GM12875 (cell line): ENCODE results near the gene KRT84.

ENCODE experiments used
- H3K4me3 ChIP-seq: one replicate; pipeline ENCODE4 v1.5.1; 2011; ENCODE audit warnings: low read depth, low read length, control low read depth
- TF ChIP-seq, protein P1 (sequence below): IDR thresholded peaks from 2 replicates; pipeline ENCODE4 v1.5.1; 2011; ENCODE audit warnings: low read depth, mild to moderate bottlenecking, control low read depth, inconsistent platforms, low read length, moderate library complexity, borderline replicate concordance; ENCODE audit not compliant: insufficient read depth

KRT84 gene

GRCh38 chr12:52382854-52383253, 2.6 kb downstream of the KRT84 start:
- no peak overlapping the region for H3K4me3 ChIP-seq
- TF ChIP-seq, protein P1, sequence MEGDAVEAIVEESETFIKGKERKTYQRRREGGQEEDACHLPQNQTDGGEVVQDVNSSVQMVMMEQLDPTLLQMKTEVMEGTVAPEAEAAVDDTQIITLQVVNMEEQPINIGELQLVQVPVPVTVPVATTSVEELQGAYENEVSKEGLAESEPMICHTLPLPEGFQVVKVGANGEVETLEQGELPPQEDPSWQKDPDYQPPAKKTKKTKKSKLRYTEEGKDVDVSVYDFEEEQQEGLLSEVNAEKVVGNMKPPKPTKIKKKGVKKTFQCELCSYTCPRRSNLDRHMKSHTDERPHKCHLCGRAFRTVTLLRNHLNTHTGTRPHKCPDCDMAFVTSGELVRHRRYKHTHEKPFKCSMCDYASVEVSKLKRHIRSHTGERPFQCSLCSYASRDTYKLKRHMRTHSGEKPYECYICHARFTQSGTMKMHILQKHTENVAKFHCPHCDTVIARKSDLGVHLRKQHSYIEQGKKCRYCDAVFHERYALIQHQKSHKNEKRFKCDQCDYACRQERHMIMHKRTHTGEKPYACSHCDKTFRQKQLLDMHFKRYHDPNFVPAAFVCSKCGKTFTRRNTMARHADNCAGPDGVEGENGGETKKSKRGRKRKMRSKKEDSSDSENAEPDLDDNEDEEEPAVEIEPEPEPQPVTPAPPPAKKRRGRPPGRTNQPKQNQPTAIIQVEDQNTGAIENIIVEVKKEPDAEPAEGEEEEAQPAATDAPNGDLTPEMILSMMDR, result no peak

DNA sequence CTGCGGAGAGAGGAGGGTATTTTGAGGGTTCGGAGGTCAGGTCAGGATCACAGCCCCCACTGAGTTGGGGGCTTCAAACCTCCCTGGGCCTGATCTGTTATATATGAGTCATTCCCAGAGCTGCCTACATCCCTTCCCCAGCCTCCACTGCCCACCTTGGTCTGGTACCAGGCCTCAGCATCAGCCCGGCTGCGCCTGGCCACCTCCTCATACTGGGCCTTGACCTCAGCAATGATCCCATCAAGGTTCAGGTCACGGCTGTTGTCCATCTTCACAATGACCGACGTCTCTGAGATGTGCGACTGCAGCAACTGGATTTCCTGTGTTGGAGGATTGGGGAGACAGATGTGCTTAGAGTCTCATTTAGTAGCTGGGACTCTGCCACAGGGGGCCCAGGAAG, 4.2 kb downstream of the KRT84 start:
- TF ChIP-seq, protein P1, result no peak
- H3K4me3 ChIP-seq, result no peak overlapping the region

GRCh38 chr12:52380271-52380694, 5.2 kb downstream of the KRT84 start:
- TF ChIP-seq, protein P1, result peak; percentile 59
- no peak overlapping the region for H3K4me3 ChIP-seq

- no peak overlapping the region for H3K4me3 ChIP-seq
- TF ChIP-seq, protein P1, result no peak
These were observed 5.9 kb downstream of the KRT84 start for GRCh38 chr12:52379536-52379935.

DNA sequence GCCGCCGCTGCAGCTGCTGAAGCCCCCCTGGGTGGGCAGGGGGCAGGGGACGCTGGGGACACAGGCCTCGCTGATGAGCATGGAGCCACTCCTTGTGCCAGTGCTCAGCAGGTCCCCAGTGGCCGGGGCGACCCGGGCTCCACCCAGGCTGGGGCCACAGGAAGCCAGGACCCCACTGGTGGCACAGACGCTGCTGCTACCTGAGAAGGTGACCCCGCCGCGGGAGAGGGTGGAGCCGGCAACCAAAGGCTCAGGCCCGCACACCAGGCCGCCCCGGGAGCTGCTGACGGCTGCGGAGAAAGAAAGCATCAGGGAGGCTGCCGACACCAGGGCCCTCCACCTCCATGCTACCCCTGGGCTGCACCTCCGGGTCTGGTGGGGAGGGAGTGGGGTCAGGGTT, 7.4 kb downstream of the KRT84 start:
- TF ChIP-seq, protein P1, result no peak
- H3K4me3 ChIP-seq, result no peak overlapping the region

DNA sequence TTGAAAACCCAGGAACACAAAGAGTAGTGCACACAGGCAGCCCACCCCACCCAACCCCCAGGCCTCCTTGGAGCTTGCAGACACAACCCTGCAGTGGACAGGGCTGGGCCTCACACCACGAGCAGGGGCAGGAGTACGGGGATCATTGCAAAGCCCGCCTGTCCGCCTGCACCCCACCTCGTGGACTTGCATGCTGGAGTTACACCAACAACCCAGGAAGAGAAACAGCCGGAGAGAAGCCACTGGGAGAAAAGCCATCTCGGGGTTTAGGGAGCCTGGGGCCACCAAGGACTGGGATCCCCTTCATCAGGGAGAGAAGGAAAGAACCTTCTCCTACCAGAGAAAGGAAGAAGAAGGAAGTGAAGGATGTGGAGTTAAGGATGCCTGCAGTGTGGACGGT, 8.2 kb downstream of the KRT84 start:
- TF ChIP-seq, protein P1, result no peak
- H3K4me3 ChIP-seq, result no peak overlapping the region

- TF ChIP-seq, protein P1, result peak; percentile 68
- no peak overlapping the region for H3K4me3 ChIP-seq
These were observed 13.0 kb downstream of the KRT84 start for GRCh38 chr12:52372216-52373154.
